Measurements from ENCODE around the gene DRG2. TPM values are rescaled to one million over a fixed set of nuclear protein-coding genes. Genes with fewer than 3 reads are reported as not detected.
A peak's percentile ranks its signal among the peaks of the same experiment; 100 is the strongest.

DRG2 gene
- total and polyA plus RNA-seq, 10 of the 15 experiments (the other 5 are each of a cell fraction or from before 2014, with no cell fraction given), result 9.1 to 64.8 (median 45.7) TPM

DNA sequence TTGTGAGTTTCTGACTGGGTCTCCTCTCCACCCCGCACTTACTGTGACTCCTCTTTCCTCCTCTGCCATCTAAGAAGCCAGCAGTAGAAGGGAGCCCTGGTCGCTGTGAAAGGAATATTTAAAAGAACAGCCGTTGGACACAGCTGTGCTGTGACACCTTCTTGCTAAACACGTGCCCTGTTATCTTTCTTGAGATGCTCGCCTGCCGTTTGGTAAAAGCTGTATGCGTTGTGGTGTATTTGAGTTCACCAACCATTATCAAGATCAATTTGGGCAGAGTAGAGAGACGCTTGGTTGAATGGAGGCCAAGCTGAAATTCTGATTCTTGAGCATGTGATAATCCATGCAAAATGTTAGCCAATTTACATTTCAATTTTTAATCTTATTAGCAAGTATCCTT is 44.8 kb upstream of the DRG2 start:
- no peak for FAIRE-seq
- peaks cover 18% of the 10 kb centered on the region for H3K79me2 ChIP-seq (ENCODE audit: control insufficient read depth, insufficient read depth, low read length)
- H3K9me3 ChIP-seq (replicated peaks; ENCODE audit: control insufficient read depth, insufficient read depth, low read length), result no peaks in the 10 kb centered on the region
- H3K4me1 ChIP-seq (ENCODE audit: control insufficient read depth, insufficient read depth, low read length), result peaks cover 8% of the 10 kb centered on the region
- DNase-seq (ENCODE audit: low read depth, low spot score), result no peak
- no peak overlapping the region for H2AFZ ChIP-seq (ENCODE audit: control insufficient read depth, low read depth, low read length)
- 92% methylated on average over 8 of the region's 8 CpGs for WGBS (ENCODE audit: insufficient coverage, insufficient replicate concordance, low lambda C conversion rate, missing lambda C conversion rate)
- in situ Hi-C loops (cut with MboI), result no loop called here
- no TSS peak for BruUV-seq (replicated peaks)
- no peak overlapping the region for H3K4me2 ChIP-seq (ENCODE audit: control insufficient read depth, insufficient read depth)
- CTCF ChIA-PET, result no interaction called here
- no peaks in the 10 kb centered on the region for H4K20me1 ChIP-seq (ENCODE audit: control insufficient read depth, insufficient read depth)
- H3K9ac ChIP-seq (ENCODE audit: control insufficient read depth, insufficient read depth, low read length), result no peak overlapping the region
- H3K27me3 ChIP-seq (replicated peaks in 1 of 2; ENCODE audit: control insufficient read depth in 2 of 2, insufficient read depth in 2 of 2, low read length in 1 of 2), result no peaks in the 10 kb centered on the region
- SMC1A ChIA-PET (ENCODE audit: uncharacterized antibody, unreplicated experiment), result no interaction called here
- TF ChIP-seq WRNIP1 (IDR thresholded peaks at IDR 0.05; ENCODE audit: borderline replicate concordance, low read depth, low read length) (no peak), ZNF274 (IDR thresholded peaks at IDR 0.05; ENCODE audit: insufficient read depth, insufficient read length) (no peak), HSF1 (IDR thresholded peaks at IDR 0.05; ENCODE audit: low read depth, low read length) (no peak), ATF7 (IDR thresholded peaks at IDR 0.05; ENCODE audit: low read depth) (no peak)
- intact Hi-C loops (cut with micrococcal nuclease; ENCODE audit: unreplicated experiment), result no loop called here
- H3K27ac ChIP-seq (ENCODE audit: control insufficient read depth, insufficient read depth), result no peak overlapping the region
- RAD21 ChIA-PET (ENCODE audit: unreplicated experiment), result no interaction called here
- H3K36me3 ChIP-seq (ENCODE audit: control insufficient read depth in 2 of 2, insufficient read depth in 2 of 2, low read length in 1 of 2), result peaks cover 0 to 2% of the 10 kb centered on the region in 2 experiments; a peak in 1 of 4 replicates
- POLR2A ChIA-PET, result no interaction called here
- ATAC-seq, result no peak
- H3K4me3 ChIP-seq, result no peak overlapping the region

DNA sequence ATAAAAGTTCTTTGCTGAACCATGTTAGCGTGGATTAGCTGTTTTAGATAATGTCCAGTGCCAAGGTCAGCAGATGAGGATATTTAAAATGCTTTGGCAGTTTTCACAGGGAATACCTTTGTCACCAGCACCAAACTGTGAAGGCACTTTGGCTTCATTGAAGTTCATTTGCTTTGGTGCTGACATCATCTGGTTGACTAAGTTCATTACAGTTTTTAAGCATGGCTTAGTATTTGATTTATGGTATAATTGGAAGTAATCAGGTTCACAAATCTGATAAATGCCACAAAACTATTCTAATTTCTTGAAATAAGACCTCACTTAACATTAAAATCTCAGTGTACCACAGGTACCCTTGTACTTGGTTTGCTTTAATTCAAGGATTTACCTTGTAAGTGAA is 44.3 kb upstream of the DRG2 start:
- Histone ChIP-seq H3K36me3 (ENCODE audit: control insufficient read depth in 2 of 2, insufficient read depth in 2 of 2, low read length in 1 of 2) (peaks cover 0 to 2% of the 10 kb centered on the region in 2 experiments; a peak in 1 of 4 replicates), H3K9me3 (replicated peaks; ENCODE audit: control insufficient read depth, insufficient read depth, low read length) (no peaks in the 10 kb centered on the region), H4K20me1 (ENCODE audit: control insufficient read depth, insufficient read depth) (no peaks in the 10 kb centered on the region), H3K27me3 (replicated peaks in 1 of 2; ENCODE audit: control insufficient read depth in 2 of 2, insufficient read depth in 2 of 2, low read length in 1 of 2) (no peaks in the 10 kb centered on the region), H3K4me1 (ENCODE audit: control insufficient read depth, insufficient read depth, low read length) (peaks cover 8% of the 10 kb centered on the region), H3K4me3 (no peak overlapping the region), H2AFZ (ENCODE audit: control insufficient read depth, low read depth, low read length) (no peak overlapping the region), H3K79me2 (ENCODE audit: control insufficient read depth, insufficient read depth, low read length) (peaks cover 12% of the 10 kb centered on the region), H3K4me2 (ENCODE audit: control insufficient read depth, insufficient read depth) (no peak overlapping the region), H3K9ac (ENCODE audit: control insufficient read depth, insufficient read depth, low read length) (no peak overlapping the region), H3K27ac (ENCODE audit: control insufficient read depth, insufficient read depth) (no peak overlapping the region)
- WGBS (ENCODE audit: insufficient coverage, insufficient replicate concordance, low lambda C conversion rate, missing lambda C conversion rate), result 100% methylated on average over 1 of the region's 1 CpG
- ChIA-PET RAD21 (ENCODE audit: unreplicated experiment) (no interaction called here), POLR2A (interaction anchor here (0.6 kb wide), 1 partner anchor 9 kb away, joined by 3 read pairs; no protein-coding TSS in a partner anchor), SMC1A (ENCODE audit: uncharacterized antibody, unreplicated experiment) (no interaction called here), CTCF (no interaction called here)
- intact Hi-C loops (cut with micrococcal nuclease; ENCODE audit: unreplicated experiment) (no loop called here), in situ Hi-C loops (cut with MboI) (no loop called here)
- ATAC-seq, result no peak
- DNase-seq (ENCODE audit: low read depth, low spot score), result no peak
- no TSS peak for BruUV-seq (replicated peaks)
- no peak for FAIRE-seq
- TF ChIP-seq RAD21 (IDR thresholded peaks at IDR 0.05; ENCODE audit: insufficient read depth, low read depth, low read length) (peak; percentile 37; the same call in 1 of the 2 replicates), SMC3 (IDR thresholded peaks at IDR 0.05; ENCODE audit: borderline replicate concordance, low read length) (peak; percentile 6; the same call in 1 of the 2 replicates), TARDBP (IDR thresholded peaks at IDR 0.05; ENCODE audit: borderline replicate concordance) (no peak), TCF7 (IDR thresholded peaks at IDR 0.05; ENCODE audit: borderline replicate concordance) (no peak), NFIC (IDR thresholded peaks at IDR 0.05; ENCODE audit: low read depth, low read length) (no peak)
- TF ChIP-seq, protein P1, sequence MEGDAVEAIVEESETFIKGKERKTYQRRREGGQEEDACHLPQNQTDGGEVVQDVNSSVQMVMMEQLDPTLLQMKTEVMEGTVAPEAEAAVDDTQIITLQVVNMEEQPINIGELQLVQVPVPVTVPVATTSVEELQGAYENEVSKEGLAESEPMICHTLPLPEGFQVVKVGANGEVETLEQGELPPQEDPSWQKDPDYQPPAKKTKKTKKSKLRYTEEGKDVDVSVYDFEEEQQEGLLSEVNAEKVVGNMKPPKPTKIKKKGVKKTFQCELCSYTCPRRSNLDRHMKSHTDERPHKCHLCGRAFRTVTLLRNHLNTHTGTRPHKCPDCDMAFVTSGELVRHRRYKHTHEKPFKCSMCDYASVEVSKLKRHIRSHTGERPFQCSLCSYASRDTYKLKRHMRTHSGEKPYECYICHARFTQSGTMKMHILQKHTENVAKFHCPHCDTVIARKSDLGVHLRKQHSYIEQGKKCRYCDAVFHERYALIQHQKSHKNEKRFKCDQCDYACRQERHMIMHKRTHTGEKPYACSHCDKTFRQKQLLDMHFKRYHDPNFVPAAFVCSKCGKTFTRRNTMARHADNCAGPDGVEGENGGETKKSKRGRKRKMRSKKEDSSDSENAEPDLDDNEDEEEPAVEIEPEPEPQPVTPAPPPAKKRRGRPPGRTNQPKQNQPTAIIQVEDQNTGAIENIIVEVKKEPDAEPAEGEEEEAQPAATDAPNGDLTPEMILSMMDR (IDR thresholded peaks at IDR 0.05 in 2 of 3, conservative IDR thresholded peaks at IDR 0.05 in 1 of 3; ENCODE audit: control insufficient read depth in 2 of 3, extremely low read depth in 1 of 3, insufficient read depth in 1 of 3, low read depth in 3 of 3, low read length in 3 of 3), result peak in 1 of 3 experiments; percentile 25; a peak in 3 of 6 replicates
- TF ChIP-seq, protein P2, sequence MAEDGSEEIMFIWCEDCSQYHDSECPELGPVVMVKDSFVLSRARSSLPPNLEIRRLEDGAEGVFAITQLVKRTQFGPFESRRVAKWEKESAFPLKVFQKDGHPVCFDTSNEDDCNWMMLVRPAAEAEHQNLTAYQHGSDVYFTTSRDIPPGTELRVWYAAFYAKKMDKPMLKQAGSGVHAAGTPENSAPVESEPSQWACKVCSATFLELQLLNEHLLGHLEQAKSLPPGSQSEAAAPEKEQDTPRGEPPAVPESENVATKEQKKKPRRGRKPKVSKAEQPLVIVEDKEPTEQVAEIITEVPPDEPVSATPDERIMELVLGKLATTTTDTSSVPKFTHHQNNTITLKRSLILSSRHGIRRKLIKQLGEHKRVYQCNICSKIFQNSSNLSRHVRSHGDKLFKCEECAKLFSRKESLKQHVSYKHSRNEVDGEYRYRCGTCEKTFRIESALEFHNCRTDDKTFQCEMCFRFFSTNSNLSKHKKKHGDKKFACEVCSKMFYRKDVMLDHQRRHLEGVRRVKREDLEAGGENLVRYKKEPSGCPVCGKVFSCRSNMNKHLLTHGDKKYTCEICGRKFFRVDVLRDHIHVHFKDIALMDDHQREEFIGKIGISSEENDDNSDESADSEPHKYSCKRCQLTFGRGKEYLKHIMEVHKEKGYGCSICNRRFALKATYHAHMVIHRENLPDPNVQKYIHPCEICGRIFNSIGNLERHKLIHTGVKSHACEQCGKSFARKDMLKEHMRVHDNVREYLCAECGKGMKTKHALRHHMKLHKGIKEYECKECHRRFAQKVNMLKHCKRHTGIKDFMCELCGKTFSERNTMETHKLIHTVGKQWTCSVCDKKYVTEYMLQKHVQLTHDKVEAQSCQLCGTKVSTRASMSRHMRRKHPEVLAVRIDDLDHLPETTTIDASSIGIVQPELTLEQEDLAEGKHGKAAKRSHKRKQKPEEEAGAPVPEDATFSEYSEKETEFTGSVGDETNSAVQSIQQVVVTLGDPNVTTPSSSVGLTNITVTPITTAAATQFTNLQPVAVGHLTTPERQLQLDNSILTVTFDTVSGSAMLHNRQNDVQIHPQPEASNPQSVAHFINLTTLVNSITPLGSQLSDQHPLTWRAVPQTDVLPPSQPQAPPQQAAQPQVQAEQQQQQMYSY (CRISPR knock-in tag; IDR thresholded peaks at IDR 0.05), result no peak
